GM12892 (cell line): ENCODE results near the gene TXK.

Experiments used
- DNase-seq: peaks from one replicate; pipeline ENCODE4 v3.0.0; 2011; ENCODE audit not compliant: insufficient read length
- FAIRE-seq: peaks from 2 replicates; lab custom pipeline; 2011; peaks lifted over from hg19 to GRCh38; lab: Jason Lieb, UNC
- POLR2A ChIP-seq: IDR thresholded peaks from 2 replicates; pipeline ENCODE4 v1.6.1; 2011; ENCODE audit warnings: low read depth, low read length, control low read depth
- POLR2AphosphoS5 ChIP-seq: IDR thresholded peaks from 2 replicates; pipeline ENCODE4 v1.6.1; 2011; ENCODE audit warnings: low read depth, low read length, control low read depth
- TAF1 ChIP-seq: IDR thresholded peaks from 2 replicates; pipeline ENCODE4 v1.6.1; 2011; ENCODE audit warnings: low read depth, mild to moderate bottlenecking, control low read depth, low read length, borderline replicate concordance

TXK gene

GRCh38 chr4:48043504-48043903 is 90.5 kb downstream of the TXK start:
- TF ChIP-seq TAF1 (no peak), POLR2A (no peak), POLR2AphosphoS5 (no peak)
- DNase-seq = no peak
- FAIRE-seq = no peak

- no peak for TF ChIP-seq TAF1
- TF ChIP-seq POLR2A = no peak
- no peak for TF ChIP-seq POLR2AphosphoS5
- DNase-seq (no peak), FAIRE-seq (no peak)
Measured at GRCh38 chr4:48042979-48043461, 91.0 kb downstream of the TXK start.

GRCh38 chr4:48041535-48042137 is 92.4 kb downstream of the TXK start:
- TF ChIP-seq TAF1 (no peak), POLR2AphosphoS5 (no peak), POLR2A (no peak)
- DNase-seq (no peak), FAIRE-seq (peak; percentile 91)

GRCh38 chr4:48039561-48039960 is 94.5 kb downstream of the TXK start:
- no peak for DNase-seq
- TF ChIP-seq POLR2AphosphoS5 (no peak), TAF1 (no peak), POLR2A (no peak)
- no peak for FAIRE-seq

GRCh38 chr4:48038666-48039065 is 95.4 kb downstream of the TXK start:
- TF ChIP-seq TAF1 (no peak), POLR2A (no peak), POLR2AphosphoS5 (no peak)
- DNase-seq (no peak), FAIRE-seq (no peak)

- TF ChIP-seq TAF1 (no peak), POLR2A (no peak), POLR2AphosphoS5 (no peak)
- peak; percentile 30 for FAIRE-seq
- no peak for DNase-seq
Measured at GRCh38 chr4:48037117-48037462, 97.0 kb downstream of the TXK start.

GRCh38 chr4:48035952-48036351 is 98.1 kb downstream of the TXK start:
- FAIRE-seq (no peak), DNase-seq (no peak)
- no peak for TF ChIP-seq TAF1
- no peak for TF ChIP-seq POLR2A
- TF ChIP-seq POLR2AphosphoS5 = no peak

DNA sequence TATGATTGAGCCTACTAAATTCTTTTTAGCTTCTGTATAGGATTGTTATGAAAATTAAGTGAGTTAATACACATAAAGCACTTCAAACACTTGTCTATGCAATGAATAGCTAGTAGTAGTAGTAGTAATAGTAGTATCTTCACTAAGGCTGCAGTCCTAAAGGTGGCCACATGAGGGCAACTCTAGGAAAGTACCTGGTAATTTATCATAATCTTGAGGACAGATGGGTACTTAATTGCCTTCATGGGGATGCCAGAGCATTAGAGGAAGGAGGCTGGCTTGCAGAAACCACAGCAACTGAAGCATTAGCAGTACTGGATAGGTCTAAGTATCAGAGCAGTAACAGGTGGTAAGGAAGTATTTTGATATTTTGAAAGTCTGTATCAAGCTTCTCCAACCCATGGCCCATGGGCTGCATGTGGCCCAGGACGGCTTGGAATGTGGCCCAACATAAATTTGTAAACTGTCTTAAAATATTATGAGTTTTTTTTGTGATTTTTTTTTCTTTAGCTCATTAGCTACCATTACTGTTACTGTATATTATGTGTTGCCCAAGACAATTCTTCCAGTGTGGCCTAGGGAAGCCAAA is 100.1 kb downstream of the TXK start:
- DNase-seq (no peak), FAIRE-seq (peak; percentile 46)
- TF ChIP-seq TAF1 (no peak), POLR2A (no peak), POLR2AphosphoS5 (no peak)

DNA sequence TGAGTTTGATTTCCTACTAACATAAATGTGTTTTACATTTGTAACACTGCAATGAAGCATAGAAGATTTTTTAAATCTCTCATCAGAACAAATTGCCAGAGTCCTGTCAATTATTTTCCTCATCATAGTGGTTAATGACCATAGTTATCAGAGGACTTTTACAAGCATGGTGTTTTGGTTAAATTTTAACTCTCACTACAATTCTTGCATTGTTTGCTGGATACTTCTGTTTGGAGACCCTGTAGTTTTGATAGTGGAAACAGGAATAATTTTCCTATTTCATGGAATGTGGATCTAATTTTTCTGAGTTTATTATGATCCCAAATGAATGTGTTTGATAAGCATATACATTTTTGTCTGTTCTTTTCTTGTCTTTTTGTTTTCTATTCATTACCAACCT is 100.6 kb downstream of the TXK start:
- no peak for FAIRE-seq
- no peak for DNase-seq
- TF ChIP-seq POLR2A (no peak), TAF1 (no peak), POLR2AphosphoS5 (no peak)

DNA sequence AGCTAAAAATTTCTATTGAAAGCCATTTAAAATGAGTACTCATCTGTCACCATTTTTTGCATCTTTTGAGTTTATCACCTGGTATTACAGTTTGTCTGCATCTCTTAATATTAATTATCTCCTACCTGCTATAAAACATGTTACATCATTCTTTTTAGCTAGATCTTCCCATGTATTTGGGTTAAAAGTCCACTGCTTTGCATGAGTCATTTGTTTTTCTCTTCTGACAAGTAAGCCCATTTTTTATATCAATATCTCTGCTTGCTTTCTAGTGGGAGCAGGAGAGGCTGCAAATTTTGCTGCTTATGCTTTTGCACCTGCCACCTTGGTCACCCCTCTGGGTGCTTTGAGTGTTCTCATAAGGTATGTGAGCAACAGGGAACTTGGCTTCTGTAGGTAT is 101.3 kb downstream of the TXK start:
- TF ChIP-seq POLR2A (no peak), TAF1 (no peak), POLR2AphosphoS5 (no peak)
- DNase-seq = no peak
- FAIRE-seq = no peak

GRCh38 chr4:48031802-48032525 is 102.1 kb downstream of the TXK start:
- TF ChIP-seq POLR2A (no peak), TAF1 (no peak), POLR2AphosphoS5 (no peak)
- DNase-seq (no peak), FAIRE-seq (no peak)

- no peak for DNase-seq
- TF ChIP-seq POLR2AphosphoS5 (no peak), POLR2A (no peak), TAF1 (no peak)
Measured at GRCh38 chr4:48030470-48030869, 103.6 kb downstream of the TXK start.

More at GRCh38 chr4:48030470-48030869, 103.6 kb downstream of the TXK start:
- FAIRE-seq = no peak
